Activated effector memory CD4-positive, alpha-beta T cell treated with Interleukin-2 at 50 U/mL for 16 hours (primary cell): ENCODE measurements around the gene TTC13.
A peak's percentile ranks its signal among the peaks of the same experiment; 100 is the strongest.
"Not testable (repeated sequence)": the region's sequence is repeated elsewhere in the genome, so short reads cannot be mapped to it uniquely, and the experiment has no call there.

ENCODE experiments used
- DNase-seq: peaks from one replicate; pipeline ENCODE4 v3.0.0-alpha.2; 2020

Gene TTC13

GRCh38 chr1:230987448-230987847, 8.8 kb upstream of the TTC13 start:
- no peak for DNase-seq

GRCh38 chr1:230986976-230987375, 8.3 kb upstream of the TTC13 start:
- no peak for DNase-seq

- DNase-seq, result no peak
Observed at GRCh38 chr1:230985711-230986110, 7.0 kb upstream of the TTC13 start.

GRCh38 chr1:230984622-230985515, 6.2 kb upstream of the TTC13 start:
- not testable (repeated sequence) for DNase-seq

- DNase-seq, result no peak
Observed at GRCh38 chr1:230983811-230984210, 5.2 kb upstream of the TTC13 start.

GRCh38 chr1:230982696-230983095, 4.0 kb upstream of the TTC13 start:
- DNase-seq, result no peak

GRCh38 chr1:230979952-230980351, 1.3 kb upstream of the TTC13 start:
- no peak for DNase-seq

- DNase-seq, result no peak
Observed at GRCh38 chr1:230979389-230979716, 692 bp upstream of the TTC13 start.

- peak; percentile 12 for DNase-seq
Observed at GRCh38 chr1:230977761-230978490, 735 bp downstream of the TTC13 start.

- peak; percentile 12 for DNase-seq
Observed at GRCh38 chr1:230976825-230977747, 1.6 kb downstream of the TTC13 start.

GRCh38 chr1:230976360-230976759, 2.3 kb downstream of the TTC13 start:
- DNase-seq, result no peak

GRCh38 chr1:230975636-230976035, 3.0 kb downstream of the TTC13 start:
- no peak for DNase-seq

- peak; percentile 52 for DNase-seq
Observed at GRCh38 chr1:230972855-230973271, 5.8 kb downstream of the TTC13 start.

- no peak for DNase-seq
Observed at GRCh38 chr1:230971771-230972170, 6.9 kb downstream of the TTC13 start.

- DNase-seq, result no peak
Observed at GRCh38 chr1:230970432-230970831, 8.2 kb downstream of the TTC13 start.

- no peak for DNase-seq
Observed at GRCh38 chr1:230966358-230966873, 12.2 kb downstream of the TTC13 start.

- no peak for DNase-seq
Observed at GRCh38 chr1:230965535-230965934, 13.1 kb downstream of the TTC13 start.

- DNase-seq, result no peak
Observed at GRCh38 chr1:230964896-230965295, 13.8 kb downstream of the TTC13 start.

- no peak for DNase-seq
Observed at GRCh38 chr1:230958370-230958769, 20.3 kb downstream of the TTC13 start.

GRCh38 chr1:230957580-230957989, 21.1 kb downstream of the TTC13 start:
- no peak for DNase-seq

- no peak for DNase-seq
Observed at GRCh38 chr1:230950404-230950803, 28.3 kb downstream of the TTC13 start.

GRCh38 chr1:230948903-230949302, 29.8 kb downstream of the TTC13 start:
- no peak for DNase-seq

GRCh38 chr1:230948301-230948700, 30.4 kb downstream of the TTC13 start:
- DNase-seq, result no peak
